Endothelial cell (in vitro differentiated cells): ENCODE measurements around the gene PRRT2. TPM values are rescaled to one million over a fixed set of nuclear protein-coding genes. Genes with fewer than 3 reads are reported as not detected.
A peak's percentile ranks its signal among the peaks of the same experiment; 100 is the strongest.

Source experiments
- DNase-seq: peaks from one replicate; pipeline ENCODE4 v3.0.0; 2021; ENCODE audit warnings: low spot score
- H3K27ac Mint-ChIP-seq: one replicate; pipeline ENCODE4 v1.8.0; 2021; ENCODE audit warnings: mixed read lengths, inconsistent platforms; ENCODE audit not compliant: unreplicated experiment
- H3K27me3 Mint-ChIP-seq: one replicate; pipeline ENCODE4 v1.8.0; 2021; ENCODE audit warnings: mild to moderate bottlenecking, moderate library complexity, mixed read lengths, inconsistent platforms; ENCODE audit not compliant: unreplicated experiment
- H3K36me3 Mint-ChIP-seq: one replicate; pipeline ENCODE4 v1.8.0; 2021; ENCODE audit warnings: mild to moderate bottlenecking, low read depth, mixed read lengths, inconsistent platforms; ENCODE audit not compliant: unreplicated experiment
- H3K4me1 Mint-ChIP-seq: one replicate; pipeline ENCODE4 v1.8.0; 2021; ENCODE audit warnings: mild to moderate bottlenecking, mixed read lengths, inconsistent platforms; ENCODE audit not compliant: unreplicated experiment
- H3K4me3 Mint-ChIP-seq: one replicate; pipeline ENCODE4 v1.8.0; 2021; ENCODE audit warnings: mild to moderate bottlenecking, mixed read lengths, inconsistent platforms; ENCODE audit not compliant: unreplicated experiment
- H3K9me3 Mint-ChIP-seq: one replicate; pipeline ENCODE4 v1.8.0; 2021; ENCODE audit warnings: mixed read lengths, inconsistent platforms; ENCODE audit not compliant: unreplicated experiment
- total RNA-seq: library from RNA; stranded (reverse); fragmentation: NEBNext Ultra II Directional; extraction: Animal tissue kit (Norgen Biotek cat#: 25700); gene quantifications from one replicate; pipeline ENCODE4 v1.2.1, GENCODE V29; 2021; ENCODE audit not compliant: unreplicated experiment
- TF ChIP-seq, protein P1 (sequence below): fragments of 200-600 bp; sonication (generic); IDR thresholded peaks from one replicate; pipeline ENCODE4 v1.5.0; 2021; ENCODE audit warnings: antibody characterized with exemption; ENCODE audit not compliant: unreplicated experiment

The PRRT2 gene
- total RNA-seq, 1 donor from 2014 or later, result 15.0 TPM

DNA sequence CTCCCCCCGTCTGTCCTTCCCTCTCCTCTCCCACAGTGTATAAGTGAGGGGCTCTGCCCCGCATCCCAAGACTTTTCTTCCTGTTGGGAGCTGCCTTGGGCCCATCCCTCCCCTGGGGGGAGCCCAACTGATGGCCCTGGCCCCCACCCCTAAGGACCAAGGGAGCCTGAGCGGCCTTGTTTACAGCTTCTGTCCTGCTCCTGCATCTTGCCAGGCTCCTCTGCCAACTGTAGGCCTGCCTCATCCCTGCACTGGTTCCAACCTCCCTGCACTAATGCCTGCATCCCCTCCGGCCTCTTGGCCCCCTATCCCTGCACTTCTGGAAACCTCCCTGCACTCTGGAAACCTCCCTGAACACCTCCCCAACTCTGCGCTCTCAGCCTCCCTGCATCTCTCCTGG, 2.6 kb downstream of the PRRT2 start:
- Mint-ChIP-seq H3K36me3 (peaks cover 15% of the 10 kb centered on the region), H3K4me3 (peak overlapping the region; percentile 95), H3K9me3 (no peaks in the 10 kb centered on the region), H3K27me3 (peaks cover 29% of the 10 kb centered on the region), H3K27ac (peak overlapping the region; percentile 70), H3K4me1 (peaks cover 59% of the 10 kb centered on the region)
- no peak for DNase-seq
- TF ChIP-seq, protein P1, sequence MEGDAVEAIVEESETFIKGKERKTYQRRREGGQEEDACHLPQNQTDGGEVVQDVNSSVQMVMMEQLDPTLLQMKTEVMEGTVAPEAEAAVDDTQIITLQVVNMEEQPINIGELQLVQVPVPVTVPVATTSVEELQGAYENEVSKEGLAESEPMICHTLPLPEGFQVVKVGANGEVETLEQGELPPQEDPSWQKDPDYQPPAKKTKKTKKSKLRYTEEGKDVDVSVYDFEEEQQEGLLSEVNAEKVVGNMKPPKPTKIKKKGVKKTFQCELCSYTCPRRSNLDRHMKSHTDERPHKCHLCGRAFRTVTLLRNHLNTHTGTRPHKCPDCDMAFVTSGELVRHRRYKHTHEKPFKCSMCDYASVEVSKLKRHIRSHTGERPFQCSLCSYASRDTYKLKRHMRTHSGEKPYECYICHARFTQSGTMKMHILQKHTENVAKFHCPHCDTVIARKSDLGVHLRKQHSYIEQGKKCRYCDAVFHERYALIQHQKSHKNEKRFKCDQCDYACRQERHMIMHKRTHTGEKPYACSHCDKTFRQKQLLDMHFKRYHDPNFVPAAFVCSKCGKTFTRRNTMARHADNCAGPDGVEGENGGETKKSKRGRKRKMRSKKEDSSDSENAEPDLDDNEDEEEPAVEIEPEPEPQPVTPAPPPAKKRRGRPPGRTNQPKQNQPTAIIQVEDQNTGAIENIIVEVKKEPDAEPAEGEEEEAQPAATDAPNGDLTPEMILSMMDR, result no peak

DNA sequence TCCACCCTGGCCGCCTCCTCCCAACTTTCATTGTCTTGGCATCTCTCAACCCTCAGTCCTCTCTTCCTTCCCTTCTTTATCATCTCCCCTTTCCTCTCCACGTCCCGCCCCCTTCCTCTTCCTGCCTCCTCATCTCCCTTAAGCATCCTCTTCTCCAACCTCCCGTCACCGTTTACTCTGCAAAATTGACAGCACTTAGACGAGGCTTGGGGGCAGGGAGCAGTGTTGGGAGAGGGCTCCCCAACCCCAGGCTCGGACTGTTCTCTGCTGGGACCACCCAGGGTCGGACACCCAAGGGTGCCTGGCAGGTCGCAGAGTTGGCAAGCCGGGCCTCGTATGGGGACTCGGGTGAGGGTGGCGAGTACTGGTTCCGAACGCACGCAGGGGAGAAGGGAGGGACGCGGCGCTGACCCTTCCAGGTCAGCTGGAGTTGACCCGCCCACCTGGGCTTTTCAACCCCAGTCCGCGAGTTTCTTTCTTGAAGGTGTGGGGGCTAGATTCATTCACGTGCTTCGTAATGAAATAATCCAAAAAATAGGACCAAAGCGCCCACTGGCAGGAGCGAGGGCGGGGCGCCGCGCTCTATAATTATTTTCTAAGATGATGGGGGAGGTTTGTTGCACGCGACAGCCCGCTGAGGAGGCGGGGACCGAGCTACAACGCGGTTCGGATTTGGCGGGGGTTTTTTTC, 3.2 kb downstream of the PRRT2 start:
- Mint-ChIP-seq H3K27ac (peak overlapping the region; percentile 70), H3K4me3 (peak overlapping the region; percentile 95), H3K9me3 (no peaks in the 10 kb centered on the region), H3K4me1 (peaks cover 59% of the 10 kb centered on the region), H3K36me3 (peaks cover 20% of the 10 kb centered on the region), H3K27me3 (peaks cover 26% of the 10 kb centered on the region)
- DNase-seq, result peak; percentile 40
- TF ChIP-seq, protein P1, result no peak

DNA sequence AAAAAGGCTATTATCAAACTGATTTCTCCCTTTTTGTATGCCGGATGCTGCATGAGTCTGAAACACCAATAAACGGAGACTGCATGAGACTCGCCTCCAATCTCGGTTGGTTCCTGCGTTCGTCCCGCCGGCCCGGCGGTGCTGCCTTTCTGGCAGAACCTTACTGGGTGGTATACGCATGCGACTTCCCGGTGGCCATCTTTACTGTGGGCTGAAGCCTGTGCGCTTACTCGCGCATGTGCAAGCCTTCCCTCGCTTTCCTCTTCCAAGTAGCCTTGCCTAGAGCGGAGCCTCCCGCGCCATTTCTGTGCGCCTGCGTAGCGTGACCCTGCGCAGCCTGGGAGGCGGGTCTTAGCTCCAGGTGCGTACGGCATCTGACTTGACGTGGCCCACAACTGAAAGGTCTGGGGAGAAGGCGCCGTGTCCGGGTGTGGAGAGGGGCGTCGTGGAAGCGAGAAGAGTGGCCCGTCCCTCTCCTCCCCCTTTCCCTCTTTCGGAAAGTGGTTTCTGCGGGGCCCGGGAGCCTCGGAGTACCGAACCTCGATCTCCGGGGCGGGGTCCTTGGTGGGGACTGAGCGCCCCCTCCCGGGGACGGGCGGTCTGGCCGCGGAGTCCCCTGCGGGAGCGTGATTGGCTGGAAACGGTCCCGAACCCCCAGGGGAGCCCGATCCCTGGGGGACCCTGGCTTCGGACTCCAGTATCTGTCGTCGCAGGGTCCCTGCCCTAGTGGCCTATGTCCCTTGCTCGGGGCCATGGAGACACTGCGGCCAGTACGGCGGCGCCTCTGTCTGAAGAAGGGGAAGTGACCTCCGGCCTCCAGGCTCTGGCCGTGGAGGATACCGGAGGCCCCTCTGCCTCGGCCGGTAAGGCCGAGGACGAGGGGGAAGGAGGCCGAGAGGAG, 4.0 kb downstream of the PRRT2 start, which contains the start of gene PAGR1:
TSS of gene PAGR1 (plus strand) at position 360 of the 901 bp plus-strand sequence. CDS start at position 734, 374 bp downstream.
- Mint-ChIP-seq H3K27ac (peak within 1 kb of the TSS; percentile 70), H3K4me3 (peak within 1 kb of the TSS; percentile 95), H3K36me3 (peaks cover 20% of the 10 kb centered on the region), H3K4me1 (peaks cover 51% of the 10 kb centered on the region), H3K27me3 (peaks cover 23% of the 10 kb centered on the region), H3K9me3 (no peaks in the 10 kb centered on the region)
- DNase-seq, result peak; percentile 94
- TF ChIP-seq, protein P1, result peak; percentile 83

DNA sequence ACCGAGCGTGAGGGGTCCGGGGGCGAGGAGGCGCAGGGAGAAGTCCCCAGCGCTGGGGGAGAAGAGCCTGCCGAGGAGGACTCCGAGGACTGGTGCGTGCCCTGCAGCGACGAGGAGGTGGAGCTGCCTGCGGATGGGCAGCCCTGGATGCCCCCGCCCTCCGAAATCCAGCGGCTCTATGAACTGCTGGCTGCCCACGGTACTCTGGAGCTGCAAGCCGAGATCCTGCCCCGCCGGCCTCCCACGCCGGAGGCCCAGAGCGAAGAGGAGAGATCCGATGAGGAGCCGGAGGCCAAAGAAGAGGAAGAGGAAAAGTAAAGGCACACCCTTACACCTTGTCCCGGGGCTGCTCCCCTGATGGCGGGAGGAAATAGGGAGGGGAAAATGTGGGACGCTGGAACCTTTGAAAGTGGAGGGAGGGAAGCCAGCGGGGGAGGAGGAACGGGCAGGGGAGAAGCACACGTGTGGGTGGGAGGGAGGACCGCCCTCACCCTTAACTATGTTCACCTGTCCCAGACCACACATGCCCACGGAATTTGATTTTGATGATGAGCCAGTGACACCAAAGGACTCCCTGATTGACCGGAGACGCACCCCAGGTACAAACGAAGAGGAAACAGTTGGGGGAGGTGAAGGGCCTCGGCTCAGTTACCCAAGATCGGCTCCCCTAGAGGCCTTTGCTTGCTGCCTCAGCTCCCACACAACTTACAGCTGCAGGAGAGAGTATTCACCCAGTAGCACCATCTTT, 4.9 kb downstream of the PRRT2 start:
- Mint-ChIP-seq H3K27me3 (peaks cover 23% of the 10 kb centered on the region), H3K4me3 (peak overlapping the region; percentile 92)
- TF ChIP-seq, protein P1, result no peak

More for the DNA sequence above, 4.9 kb downstream of the PRRT2 start:
- Mint-ChIP-seq H3K9me3 (no peaks in the 10 kb centered on the region), H3K27ac (no peak overlapping the region), H3K36me3 (peaks cover 20% of the 10 kb centered on the region), H3K4me1 (peaks cover 49% of the 10 kb centered on the region)
- peak; percentile 48 for DNase-seq
